Neuronal stem cell (in vitro differentiated cells): Measurements from ENCODE around the gene SPATA16.

Source experiments
- DNase-seq: peaks from one replicate; pipeline ENCODE4 v3.0.0-alpha.2; 2013; ENCODE audit warnings: low spot score
- H2AFZ ChIP-seq: one replicate; pipeline ENCODE4 v1.6.1; 2013; ENCODE audit warnings: mild to moderate bottlenecking, low read length, inconsistent platforms
- H2AK5ac ChIP-seq: 2 replicates; pipeline ENCODE4 v1.6.1; 2013; ENCODE audit warnings: low read depth, mild to moderate bottlenecking, inconsistent platforms, low read length, moderate library complexity, mixed read lengths
- H2BK120ac ChIP-seq: 2 replicates; pipeline ENCODE4 v1.6.1; 2013; ENCODE audit warnings: low read depth, mild to moderate bottlenecking, inconsistent platforms, low read length, moderate library complexity, mixed read lengths
- H2BK12ac ChIP-seq: one replicate; pipeline ENCODE4 v1.6.1; 2013; ENCODE audit warnings: low read length, inconsistent platforms
- H2BK15ac ChIP-seq: 2 replicates; pipeline ENCODE4 v1.6.1; 2013; ENCODE audit warnings: mild to moderate bottlenecking, low read length, inconsistent platforms, mixed read lengths
- H2BK5ac ChIP-seq: one replicate; pipeline ENCODE4 v1.6.1; 2013; ENCODE audit warnings: inconsistent platforms, mild to moderate bottlenecking, low read length, moderate library complexity
- H3K14ac ChIP-seq: one replicate; pipeline ENCODE4 v1.6.1; 2013; ENCODE audit warnings: low read length, inconsistent platforms
- H3K18ac ChIP-seq: 2 replicates; pipeline ENCODE4 v1.6.1; 2013; ENCODE audit warnings: low read length, inconsistent platforms
- H3K23ac ChIP-seq: 2 replicates; pipeline ENCODE4 v1.6.1; 2013; ENCODE audit warnings: low read depth, mild to moderate bottlenecking, mixed read lengths, low read length, inconsistent platforms; ENCODE audit not compliant: poor library complexity
- H3K27ac ChIP-seq: replicated peaks from 3 replicates; pipeline ENCODE4 v1.5.1; 2013; ENCODE audit warnings: low read length, inconsistent platforms
- H3K27me3 ChIP-seq, 3 experiments: 2 replicates each; pipeline ENCODE4 v1.6.1; 2013; ENCODE audit warnings: low read length in 3 of 3, mild to moderate bottlenecking in 2 of 3, inconsistent platforms in 1 of 3, low read depth in 1 of 3, mixed read lengths in 1 of 3, moderate library complexity in 1 of 3; ENCODE audit not compliant: control insufficient read depth in 3 of 3, insufficient read depth in 3 of 3
- H3K36me3 ChIP-seq, 2 donors: replicated peaks in 1 of 2; 2 replicates each; pipeline ENCODE4 v1.6.1; 2013; ENCODE audit warnings: low read length in 2 of 2; ENCODE audit not compliant: control insufficient read depth in 2 of 2, insufficient read depth in 2 of 2
- H3K4ac ChIP-seq: 2 replicates; pipeline ENCODE4 v1.6.1; 2013; ENCODE audit warnings: inconsistent platforms, mild to moderate bottlenecking, low read length, moderate library complexity
- H3K4me1 ChIP-seq, 2 donors: 1 replicate in 1 of 2; 2 replicates in 1 of 2; pipeline ENCODE4 v1.6.1; 2013; ENCODE audit warnings: low read length in 2 of 2, low read depth in 1 of 2; ENCODE audit not compliant: control insufficient read depth in 2 of 2, insufficient read depth in 1 of 2
- H3K4me2 ChIP-seq: one replicate; pipeline ENCODE4 v1.6.1; 2013; ENCODE audit warnings: mild to moderate bottlenecking, low read length, inconsistent platforms; ENCODE audit not compliant: insufficient read depth, poor library complexity, severe bottlenecking
- H3K4me3 ChIP-seq, 2 donors: 2 replicates each; pipeline ENCODE4 v1.5.1; 2013; ENCODE audit warnings: low read length in 2 of 2, mild to moderate bottlenecking in 2 of 2, inconsistent platforms in 1 of 2, moderate library complexity in 1 of 2
- H3K79me1 ChIP-seq: one replicate; pipeline ENCODE4 v1.6.1; 2013; ENCODE audit warnings: low read depth, mild to moderate bottlenecking, inconsistent platforms, low read length, moderate library complexity
- H3K9ac ChIP-seq: one replicate; pipeline ENCODE4 v1.6.1; 2013; ENCODE audit warnings: mild to moderate bottlenecking, low read depth, low read length, inconsistent platforms; ENCODE audit not compliant: poor library complexity
- H3K9me3 ChIP-seq, 2 donors: replicated peaks in 1 of 2; 2 replicates each; pipeline versions ENCODE3 to v1.6.1; 2013; ENCODE audit warnings: low read length in 2 of 2, mild to moderate bottlenecking in 2 of 2, inconsistent platforms in 1 of 2, low read depth in 1 of 2, mixed read lengths in 1 of 2, moderate library complexity in 1 of 2; ENCODE audit not compliant: control insufficient read depth in 2 of 2, insufficient read depth in 1 of 2
- H4K8ac ChIP-seq: one replicate; pipeline ENCODE4 v1.6.1; 2013; ENCODE audit warnings: low read depth, mild to moderate bottlenecking, inconsistent platforms, low read length, moderate library complexity
- H4K91ac ChIP-seq: one replicate; pipeline ENCODE4 v1.6.1; 2013; ENCODE audit warnings: low read length, low read depth, mild to moderate bottlenecking, inconsistent platforms; ENCODE audit not compliant: poor library complexity
- WGBS, 2 donors: extraction: QIAGEN DNeasy Blood & Tissue Kit; methylation state at CpG; one replicate each; pipeline ENCODE4 v1.1.7; 2013; ENCODE audit warnings: missing lambda C conversion rate in 2 of 2, mixed read lengths in 1 of 2; ENCODE audit not compliant: insufficient read length in 2 of 2, insufficient replicate concordance in 1 of 2; ENCODE audit errors: extremely low coverage in 2 of 2; 5-methylcytosine and 5-hydroxymethylcytosine counted together

Gene SPATA16

DNA sequence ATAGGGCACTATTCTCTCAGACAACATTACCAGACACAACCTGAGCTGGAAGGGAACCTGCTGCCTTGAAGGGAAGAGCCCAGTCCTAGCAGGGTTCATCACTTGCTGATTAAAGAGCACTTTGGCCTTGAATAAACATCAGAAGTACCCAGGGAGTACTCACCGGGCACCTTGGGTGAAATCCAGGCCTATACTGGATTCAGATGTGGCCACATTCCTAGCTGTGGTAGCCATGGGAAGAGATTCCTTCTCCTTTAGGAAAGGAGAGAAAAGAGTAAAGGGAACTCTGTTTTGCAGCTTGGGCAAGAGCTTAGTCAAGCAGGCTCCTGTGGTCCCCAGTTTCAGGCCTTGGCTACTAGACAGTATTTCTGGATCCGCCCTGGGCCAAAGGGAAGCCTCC lies 195.0 kb downstream of the SPATA16 start:
- WGBS, 2 donors, result no CpG with 5 or more reads among the region's 2 CpGs

DNA sequence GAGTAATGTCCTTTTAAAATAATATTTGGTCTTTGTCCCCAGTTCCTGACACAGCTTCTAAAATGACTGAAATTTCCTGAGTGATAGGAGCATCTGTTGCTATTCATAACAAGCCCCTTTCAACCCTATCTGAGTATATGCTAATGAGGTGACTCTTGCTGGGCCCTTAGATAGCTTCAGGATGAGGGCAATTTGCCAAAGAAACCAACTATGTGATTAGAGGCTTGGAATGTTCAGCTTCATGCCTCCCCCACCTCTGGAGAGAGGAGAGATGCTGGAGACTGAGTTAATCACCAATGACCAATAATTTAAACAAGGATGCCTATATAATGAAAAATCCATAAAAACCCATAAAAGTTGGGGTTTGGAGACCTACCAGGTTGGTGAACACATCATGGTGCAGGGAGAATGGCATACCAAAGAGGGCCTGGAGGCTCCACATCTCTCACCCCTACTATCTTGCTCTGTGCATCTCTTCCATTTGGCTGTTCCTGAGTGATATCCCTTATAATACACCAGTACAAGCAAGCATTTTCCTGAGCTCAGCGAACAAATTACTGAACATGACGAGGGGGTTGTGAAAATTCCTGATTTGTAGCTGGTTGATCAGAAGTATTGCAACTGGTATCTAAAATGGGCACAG lies 201.3 kb downstream of the SPATA16 start:
- Histone ChIP-seq H3K9me3 (no peaks in the 10 kb centered on the region), H2AFZ (no peak overlapping the region)
- no CpG with 5 or more reads among the region's 2 CpGs for WGBS, 2 donors

More for the DNA sequence above, 195.0 kb downstream of the SPATA16 start:
- H3K23ac ChIP-seq, result no peak overlapping the region
- peak overlapping the region; percentile 8 for H2AFZ ChIP-seq
- no peaks in the 10 kb centered on the region for H3K79me1 ChIP-seq
- no peaks in the 10 kb centered on the region for H3K36me3 ChIP-seq
- no peak overlapping the region for H3K4me3 ChIP-seq
- H3K14ac ChIP-seq, result no peak overlapping the region
- H4K91ac ChIP-seq, result no peak overlapping the region
- no peak overlapping the region for H3K4ac ChIP-seq
- no peak overlapping the region for H2BK120ac ChIP-seq
- H3K27me3 ChIP-seq, result no peaks in the 10 kb centered on the region
- no peak overlapping the region for H2AK5ac ChIP-seq
- no peak overlapping the region for H3K4me2 ChIP-seq
- H3K9ac ChIP-seq, result no peak overlapping the region
- H3K9me3 ChIP-seq, result peaks cover 0 to 3% of the 10 kb centered on the region in 2 donors
- no peak overlapping the region for H2BK15ac ChIP-seq
- no peak overlapping the region for H3K27ac ChIP-seq
- no peak for DNase-seq
- H4K8ac ChIP-seq, result no peak overlapping the region
- H3K4me1 ChIP-seq, result no peaks in the 10 kb centered on the region
- no peak overlapping the region for H2BK12ac ChIP-seq
- no peak overlapping the region for H2BK5ac ChIP-seq
- no peak overlapping the region for H3K18ac ChIP-seq

DNA sequence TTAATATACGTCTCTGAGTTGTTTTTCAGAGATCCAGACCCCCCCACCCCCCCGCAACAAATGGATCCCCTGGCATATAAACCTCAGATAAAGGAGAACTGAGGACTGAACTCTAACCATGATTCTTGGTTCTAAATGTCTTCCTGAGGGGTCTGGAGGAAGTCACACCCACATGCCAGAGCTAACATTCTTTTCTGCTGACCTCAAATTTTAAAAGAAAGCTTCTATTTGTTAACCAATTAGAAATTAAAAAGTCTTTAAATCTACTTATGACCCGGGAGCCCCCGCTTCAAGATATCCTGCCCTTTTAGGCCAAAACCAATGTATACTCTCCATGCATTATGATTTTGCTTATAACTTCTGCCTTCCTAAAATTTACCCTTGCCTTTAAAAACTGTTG lies 202.2 kb downstream of the SPATA16 start:
- Histone ChIP-seq H3K27me3 (no peaks in the 10 kb centered on the region), H3K23ac (no peak overlapping the region), H3K36me3 (no peaks in the 10 kb centered on the region), H3K9ac (no peak overlapping the region), H3K79me1 (no peaks in the 10 kb centered on the region), H2BK5ac (no peak overlapping the region), H2BK120ac (no peak overlapping the region), H3K18ac (no peak overlapping the region), H3K4me1 (peaks cover 3 to 7% of the 10 kb centered on the region in 2 donors), H2BK12ac (no peak overlapping the region), H3K4me3 (no peak overlapping the region), H2AFZ (peak overlapping the region; percentile 43), H3K4me2 (no peak overlapping the region), H3K27ac (no peak overlapping the region), H2BK15ac (no peak overlapping the region), H3K14ac (no peak overlapping the region), H2AK5ac (no peak overlapping the region), H4K8ac (no peak overlapping the region), H3K9me3 (no peaks in the 10 kb centered on the region), H3K4ac (no peak overlapping the region), H4K91ac (no peak overlapping the region)
- DNase-seq, result no peak
- no CpG with 5 or more reads among the region's 4 CpGs for WGBS, 2 donors

More for the DNA sequence above, 201.3 kb downstream of the SPATA16 start:
- Histone ChIP-seq H2BK12ac (no peak overlapping the region), H2AK5ac (no peak overlapping the region), H3K4me2 (no peak overlapping the region), H3K79me1 (no peaks in the 10 kb centered on the region), H3K27ac (no peak overlapping the region), H3K14ac (no peak overlapping the region), H2BK120ac (no peak overlapping the region), H3K9ac (no peak overlapping the region), H3K27me3 (no peaks in the 10 kb centered on the region), H3K4me1 (peaks cover 3 to 7% of the 10 kb centered on the region in 2 donors), H3K18ac (no peak overlapping the region), H3K4me3 (no peak overlapping the region), H3K36me3 (no peaks in the 10 kb centered on the region), H2BK15ac (no peak overlapping the region), H4K91ac (no peak overlapping the region), H4K8ac (no peak overlapping the region), H3K23ac (no peak overlapping the region), H3K4ac (no peak overlapping the region), H2BK5ac (no peak overlapping the region)
- no peak for DNase-seq

DNA sequence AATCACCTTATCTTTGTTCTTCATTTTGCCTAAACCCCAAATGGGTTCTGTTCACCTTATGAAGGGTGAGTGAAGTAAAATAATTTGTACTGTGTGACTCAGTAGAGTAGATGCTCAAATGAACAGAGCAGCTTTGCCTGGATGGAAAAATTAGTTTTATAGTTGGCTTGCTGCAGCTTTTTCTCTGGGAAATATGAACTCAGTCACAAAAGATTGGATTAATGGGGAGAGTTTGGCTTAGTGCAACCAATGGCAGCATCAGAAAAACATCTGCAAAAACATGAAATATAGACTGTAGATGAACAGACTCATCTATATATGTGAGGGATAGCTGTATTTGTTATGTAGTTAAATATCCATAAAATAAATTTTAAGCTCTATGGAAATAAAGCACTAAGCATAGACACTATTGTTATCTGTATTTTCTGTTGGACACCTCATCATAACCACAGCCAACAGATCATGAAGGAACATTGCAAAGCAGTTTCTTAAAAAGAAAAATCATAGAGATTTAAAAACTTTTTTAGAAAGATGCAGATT lies 209.2 kb downstream of the SPATA16 start:
- no peak overlapping the region for H3K4me2 ChIP-seq
- no peak overlapping the region for H3K4ac ChIP-seq
- no peak overlapping the region for H4K91ac ChIP-seq
- H4K8ac ChIP-seq, result no peak overlapping the region
- H2BK120ac ChIP-seq, result no peak overlapping the region
- H3K18ac ChIP-seq, result no peak overlapping the region
- no peaks in the 10 kb centered on the region for H3K36me3 ChIP-seq
- H3K4me3 ChIP-seq, result no peak overlapping the region
- no peak overlapping the region for H2AFZ ChIP-seq
- H3K23ac ChIP-seq, result no peak overlapping the region
- H3K9ac ChIP-seq, result no peak overlapping the region
- no peak overlapping the region for H2BK5ac ChIP-seq
- H2AK5ac ChIP-seq, result no peak overlapping the region
- no peak overlapping the region for H2BK15ac ChIP-seq
- no peak overlapping the region for H2BK12ac ChIP-seq
- no peak overlapping the region for H3K27ac ChIP-seq
- H3K9me3 ChIP-seq, result no peaks in the 10 kb centered on the region
- H3K27me3 ChIP-seq, result no peaks in the 10 kb centered on the region
- H3K4me1 ChIP-seq, result no peaks in the 10 kb centered on the region
- H3K79me1 ChIP-seq, result no peaks in the 10 kb centered on the region
- DNase-seq, result no peak
- H3K14ac ChIP-seq, result no peak overlapping the region
